ACHN (cell line): ENCODE results near the gene FLT3.
"Not testable (repeated sequence)": the region's sequence is repeated elsewhere in the genome, so short reads cannot be mapped to it uniquely, and the experiment has no call there.

Experiments used
- DNase-seq: peaks from one replicate; pipeline ENCODE4 v3.0.0-alpha.2; 2015
- in situ Hi-C: cut with HindIII; loops from 2 replicates; pipeline ENCODE4 v1.10.0; 2017; ENCODE audit warnings: low sequenced_read_pairs, low pct_ligation_motif_present, low pct_unique_long_range_greater_than_20kb

The FLT3 gene

GRCh38 chr13:28026508-28026907 lies 73.9 kb downstream of the FLT3 start:
- no peak for DNase-seq
- in situ Hi-C loops: no loop called here

DNA sequence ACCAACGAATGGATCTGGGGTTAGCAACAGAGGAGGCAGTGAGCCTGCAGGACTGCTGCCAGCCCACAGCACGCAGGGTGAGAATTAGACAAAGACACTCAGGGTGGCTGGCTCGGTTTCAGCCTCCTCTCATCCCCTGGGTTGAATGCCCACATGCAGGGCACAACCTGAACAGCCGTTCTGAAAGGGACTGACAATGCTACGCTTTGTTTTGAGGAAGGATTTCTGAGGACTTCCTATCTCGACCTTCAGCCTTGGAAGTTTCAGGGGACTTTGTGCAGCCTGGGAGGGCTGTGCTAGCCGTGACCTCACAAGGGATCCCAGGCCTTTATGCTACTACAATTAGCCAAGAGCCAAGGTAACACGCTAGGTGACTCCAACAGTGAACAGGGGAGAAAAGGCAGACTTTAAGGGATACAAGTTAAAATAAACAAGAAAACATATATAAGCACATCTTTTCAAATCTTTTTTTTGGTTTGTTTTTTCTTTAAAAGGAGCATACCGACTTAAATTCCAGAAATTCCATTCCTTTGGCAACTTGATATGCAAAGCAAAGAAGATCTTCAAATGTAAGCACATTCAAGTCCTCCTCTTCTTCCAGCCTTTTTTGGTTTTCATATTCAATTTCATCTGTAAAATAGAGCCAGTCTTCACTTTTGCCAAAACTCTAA lies 77.4 kb downstream of the FLT3 start:
- no peak for DNase-seq
- in situ Hi-C loops: no loop called here

DNA sequence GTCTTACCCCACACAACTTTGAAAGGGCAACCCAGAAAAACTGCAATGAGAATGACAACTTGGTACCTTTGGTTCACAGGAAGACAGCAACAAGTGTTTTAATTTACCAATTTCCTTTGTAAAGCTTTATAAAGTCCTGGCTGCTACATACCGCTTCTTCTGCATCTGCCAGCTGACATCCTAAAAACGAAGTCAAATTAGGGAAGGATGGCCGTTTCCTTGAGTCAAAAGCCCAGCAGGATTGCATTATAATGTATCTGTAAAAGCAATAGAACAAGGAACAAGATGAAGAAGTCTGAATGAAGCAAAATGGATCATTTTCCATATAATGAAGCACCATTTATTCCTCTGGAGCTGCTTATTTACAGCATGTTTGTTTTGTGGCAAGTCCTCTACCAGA lies 86.1 kb downstream of the FLT3 start:
- DNase-seq: no peak
- in situ Hi-C loops: no loop called here

DNA sequence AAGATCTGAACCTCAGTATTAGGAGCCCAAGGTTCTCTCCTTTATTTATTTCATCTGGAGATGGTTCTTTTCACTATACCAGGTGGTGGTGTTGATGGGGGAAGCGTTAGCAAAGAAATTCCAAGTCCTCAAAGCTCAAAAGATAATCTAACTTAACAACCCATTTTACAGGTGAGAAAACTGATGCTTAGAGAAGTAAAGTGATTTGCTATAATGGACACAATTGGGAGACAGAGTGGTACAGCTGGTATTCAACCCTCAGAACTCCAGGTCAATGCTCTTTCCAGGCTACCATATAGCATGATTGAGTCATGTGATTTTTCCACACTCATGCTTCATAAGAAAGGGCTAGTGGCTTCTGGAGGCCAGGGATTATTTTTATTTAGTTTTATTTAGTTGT lies 86.9 kb downstream of the FLT3 start:
- in situ Hi-C loops: no loop called here
- DNase-seq: no peak

- no peak for DNase-seq
- in situ Hi-C loops: no loop called here
These were observed 87.5 kb downstream of the FLT3 start for GRCh38 chr13:28012896-28013295.

DNA sequence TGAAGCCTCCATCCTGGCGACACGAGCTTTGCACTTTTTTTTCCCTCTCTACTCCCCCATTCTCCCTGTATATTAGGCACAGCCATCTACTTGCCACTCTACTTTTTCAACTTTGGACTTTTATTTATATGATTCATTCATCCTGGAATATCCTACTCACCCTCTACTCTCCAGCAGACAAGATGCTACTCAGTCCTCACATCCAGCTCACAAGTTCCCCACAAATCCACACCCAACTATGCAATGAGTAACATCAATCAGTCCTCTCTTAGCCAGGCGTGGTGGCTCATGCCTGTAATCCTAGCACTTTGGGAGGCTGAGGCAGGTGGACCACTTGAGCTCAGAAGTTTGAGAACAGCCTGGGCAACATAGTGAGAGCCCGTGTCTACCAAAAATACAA lies 88.0 kb downstream of the FLT3 start:
- no peak for DNase-seq
- in situ Hi-C loops: no loop called here

- DNase-seq: no peak
- in situ Hi-C loops: no loop called here
These were observed 90.3 kb downstream of the FLT3 start for GRCh38 chr13:28010046-28010445.

DNA sequence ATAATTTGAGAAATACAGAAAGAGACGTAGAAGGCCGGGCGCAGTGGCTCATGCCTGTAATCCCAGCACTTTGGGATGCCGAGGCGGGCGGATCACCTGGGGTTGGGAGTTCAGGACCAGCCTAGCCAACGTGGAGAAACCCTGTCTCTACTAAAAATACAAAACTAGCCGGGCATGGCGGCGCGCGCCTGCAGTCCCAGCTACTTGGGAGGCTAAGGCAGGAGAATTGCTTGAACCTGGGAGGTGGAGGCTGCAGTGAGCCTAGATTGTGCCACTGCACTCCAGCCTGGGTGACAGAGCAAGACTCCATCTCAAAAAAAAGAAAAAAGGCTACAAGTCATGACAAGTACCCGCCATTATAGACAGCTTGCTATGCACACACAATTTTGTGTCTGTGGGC lies 95.4 kb downstream of the FLT3 start:
- in situ Hi-C loops, DNase-seq: not testable (repeated sequence)

DNA sequence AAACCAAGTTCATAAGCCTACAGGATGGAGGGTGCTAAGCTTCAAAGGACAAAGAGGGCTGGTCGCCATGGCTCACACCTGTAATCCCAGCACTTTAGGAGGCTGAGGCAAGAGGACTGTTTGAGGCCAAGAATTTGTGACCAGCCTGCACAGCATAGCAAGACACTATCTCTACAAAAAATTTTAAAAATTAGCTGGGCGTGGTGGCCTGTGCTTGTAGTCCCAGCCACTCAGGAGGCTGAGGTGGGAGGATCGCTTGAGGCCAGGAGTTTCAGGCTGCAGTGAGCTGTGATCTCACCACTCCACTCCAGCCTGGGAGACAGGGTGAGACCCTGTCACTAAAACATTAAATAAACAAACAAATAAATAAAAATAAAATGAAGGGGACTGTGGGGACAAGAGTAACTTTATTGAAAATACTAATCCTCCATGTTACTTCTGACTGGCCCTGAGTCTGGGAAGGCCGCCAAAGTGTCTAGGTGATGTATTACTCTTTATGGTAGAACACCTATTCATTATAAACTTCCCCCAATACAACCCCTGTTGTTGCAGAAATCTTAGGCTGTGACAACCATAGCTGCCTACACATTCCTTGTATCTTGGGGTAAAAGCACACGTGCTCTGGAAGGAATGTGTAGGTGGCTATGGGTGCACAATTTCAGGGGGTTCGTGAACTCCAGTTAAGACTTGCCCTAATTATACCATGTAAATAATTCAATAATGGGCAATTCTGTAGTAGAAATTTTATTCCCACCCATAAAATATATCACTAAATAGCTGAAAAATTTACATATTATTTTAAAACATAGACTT lies 97.3 kb downstream of the FLT3 start:
- in situ Hi-C loops: no loop called here

GRCh38 chr13:28001837-28002473 lies 98.4 kb downstream of the FLT3 start:
- no peak for DNase-seq
- in situ Hi-C loops: no loop called here

More for the DNA sequence above, 97.3 kb downstream of the FLT3 start:
- DNase-seq: no peak

- in situ Hi-C loops: no loop called here
- no peak for DNase-seq
These were observed 99.3 kb downstream of the FLT3 start for GRCh38 chr13:28001049-28001448.

- no peak for DNase-seq
- in situ Hi-C loops: no loop called here
These were observed 99.8 kb downstream of the FLT3 start for GRCh38 chr13:28000567-28000966.

GRCh38 chr13:27997904-27998522 lies 102.4 kb downstream of the FLT3 start:
- DNase-seq: peak; percentile 24
- in situ Hi-C loops: no loop called here

- in situ Hi-C loops: no loop called here
- no peak for DNase-seq
These were observed 108.5 kb downstream of the FLT3 start for GRCh38 chr13:27991881-27992280.

- in situ Hi-C loops: no loop called here
- DNase-seq: no peak
These were observed 111.9 kb downstream of the FLT3 start, which contains the start of gene URAD for GRCh38 chr13:27988520-27988919. Gene URAD (minus strand): TSS chr13:27988693. CDS start chr13:27988637, 56 bp downstream.

DNA sequence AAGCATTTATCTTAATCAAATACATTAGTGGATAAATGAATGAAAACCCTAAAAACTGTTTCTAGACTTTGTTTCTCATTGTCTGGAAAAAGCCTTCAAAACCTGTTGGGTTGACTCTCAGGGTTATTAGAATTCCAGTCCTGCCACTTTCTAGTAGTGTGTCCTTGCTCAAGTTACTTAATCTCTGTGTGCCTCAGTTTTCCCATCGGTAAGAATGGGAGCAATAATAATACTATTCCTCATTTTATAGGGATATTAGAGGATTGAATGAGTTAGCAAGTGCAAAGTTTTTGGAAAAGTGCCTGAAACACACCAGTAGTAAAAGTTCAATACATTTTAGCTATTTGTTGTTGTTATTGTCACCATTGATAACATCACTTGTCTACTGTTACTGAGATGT lies 114.8 kb downstream of the FLT3 start:
- in situ Hi-C loops: no loop called here
- no peak for DNase-seq

GRCh38 chr13:27982361-27982760 lies 118.0 kb downstream of the FLT3 start:
- no peak for DNase-seq
- in situ Hi-C loops: no loop called here

DNA sequence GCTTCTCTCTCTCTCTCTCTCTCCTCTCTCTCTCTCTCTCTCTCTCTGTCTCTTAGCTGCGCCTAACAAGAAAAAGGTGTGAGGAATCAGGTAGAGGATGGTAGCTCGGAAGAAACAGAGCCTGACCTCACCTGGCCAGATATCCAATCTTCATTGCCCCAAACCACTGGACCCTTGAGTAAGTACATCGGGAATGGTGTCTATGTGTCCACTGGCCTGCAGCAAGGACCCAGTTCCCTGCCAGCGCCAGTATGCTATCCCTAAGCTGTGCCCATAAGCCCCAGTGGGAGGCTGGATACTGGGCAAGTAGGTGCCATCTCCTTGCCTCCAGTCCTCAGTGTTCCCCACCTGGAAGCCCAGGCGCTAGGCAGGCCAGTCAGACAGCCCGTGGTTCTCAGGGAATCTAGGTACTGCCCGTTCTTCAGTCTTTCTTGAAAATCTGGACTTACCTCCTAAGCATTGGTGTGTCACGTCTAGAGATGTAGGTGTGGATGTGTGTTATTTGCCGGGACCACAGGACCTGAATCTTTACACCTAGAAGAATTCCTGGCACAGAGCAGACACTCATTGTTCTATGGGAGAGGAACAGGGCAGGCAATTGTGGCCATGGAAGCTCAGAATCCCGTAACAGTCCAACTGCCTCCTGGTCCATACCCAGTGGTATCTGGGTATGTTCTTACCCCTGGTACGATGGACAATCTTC lies 119.2 kb downstream of the FLT3 start:
- in situ Hi-C loops: no loop called here
- DNase-seq: no peak
